H9 (cell line): Measurements from ENCODE around the gene SHTN1. TPM values are rescaled to one million over a fixed set of nuclear protein-coding genes. Genes with fewer than 3 reads are reported as not detected.

Source experiments
- DNase-seq: peaks from one replicate; pipeline ENCODE4 v3.0.0-alpha.2; 2017
- H2AFZ ChIP-seq: one replicate; pipeline ENCODE4 v1.6.1; 2013; ENCODE audit warnings: mild to moderate bottlenecking, low read length, control low read depth, moderate library complexity
- H2AK5ac ChIP-seq: 2 replicates; pipeline ENCODE4 v1.6.1; 2013; ENCODE audit warnings: low read length, control low read depth, mixed read lengths; ENCODE audit not compliant: insufficient read length
- H2BK120ac ChIP-seq: one replicate; pipeline ENCODE4 v1.6.1; 2013; ENCODE audit warnings: low read depth, mild to moderate bottlenecking, low read length, control low read depth, inconsistent platforms; ENCODE audit not compliant: poor library complexity, severe bottlenecking
- H2BK12ac ChIP-seq: 2 replicates; pipeline ENCODE4 v1.6.1; 2013; ENCODE audit warnings: low read length, control low read depth, mixed read lengths, low read depth; ENCODE audit not compliant: insufficient read length
- H2BK15ac ChIP-seq: 2 replicates; pipeline ENCODE4 v1.6.1; 2013; ENCODE audit warnings: low read depth, low read length, control low read depth
- H2BK20ac ChIP-seq: one replicate; pipeline ENCODE4 v1.6.1; 2013; ENCODE audit warnings: low read depth, mild to moderate bottlenecking, low read length, control low read depth, inconsistent platforms; ENCODE audit not compliant: poor library complexity, severe bottlenecking
- H2BK5ac ChIP-seq: 2 replicates; pipeline ENCODE4 v1.6.1; 2013; ENCODE audit warnings: low read length, control low read depth, mixed read lengths; ENCODE audit not compliant: insufficient read length
- H3K14ac ChIP-seq: 2 replicates; pipeline ENCODE4 v1.6.1; 2013; ENCODE audit warnings: low read length, control low read depth; ENCODE audit not compliant: insufficient read depth
- H3K18ac ChIP-seq: 2 replicates; pipeline ENCODE4 v1.6.1; 2013; ENCODE audit warnings: low read depth, mild to moderate bottlenecking, mixed read lengths, low read length, control low read depth; ENCODE audit not compliant: insufficient read length
- H3K23ac ChIP-seq: 2 replicates; pipeline ENCODE4 v1.6.1; 2013; ENCODE audit warnings: low read length, control low read depth, mixed read lengths, low read depth; ENCODE audit not compliant: insufficient read length
- H3K23me2 ChIP-seq: 2 replicates; pipeline ENCODE4 v1.6.1; 2013; ENCODE audit warnings: low read depth, mild to moderate bottlenecking, mixed read lengths, low read length, control low read depth; ENCODE audit not compliant: insufficient read length, poor library complexity, severe bottlenecking
- H3K27ac ChIP-seq: 2 replicates; pipeline ENCODE4 v1.5.1; 2013; ENCODE audit warnings: low read length, control low read depth, mixed read lengths, low read depth; ENCODE audit not compliant: insufficient read length
- H3K27me3 ChIP-seq: 2 replicates; pipeline ENCODE4 v1.6.1; 2013; ENCODE audit warnings: low read length, control low read depth, inconsistent platforms; ENCODE audit not compliant: insufficient read depth
- H3K4ac ChIP-seq: 2 replicates; pipeline ENCODE4 v1.6.1; 2013; ENCODE audit warnings: low read depth, mild to moderate bottlenecking, control low read depth, inconsistent platforms, low read length, moderate library complexity
- H3K4me1 ChIP-seq: 2 replicates; pipeline ENCODE4 v1.6.1; 2013; ENCODE audit warnings: low read length, control low read depth, inconsistent platforms; ENCODE audit not compliant: insufficient read depth
- H3K4me2 ChIP-seq: 2 replicates; pipeline ENCODE4 v1.6.1; 2013; ENCODE audit warnings: low read length, control low read depth, mixed read lengths; ENCODE audit not compliant: insufficient read length, insufficient read depth
- H3K56ac ChIP-seq: 2 replicates; pipeline ENCODE4 v1.6.1; 2013; ENCODE audit warnings: low read depth, mild to moderate bottlenecking, mixed read lengths, low read length, control low read depth; ENCODE audit not compliant: insufficient read length
- H3K79me1 ChIP-seq: 2 replicates; pipeline ENCODE4 v1.6.1; 2013; ENCODE audit warnings: low read depth, mild to moderate bottlenecking, moderate library complexity, low read length, control low read depth, inconsistent platforms; ENCODE audit not compliant: insufficient read depth, poor library complexity, severe bottlenecking
- H3K79me2 ChIP-seq: 2 replicates; pipeline ENCODE4 v1.6.1; 2013; ENCODE audit warnings: low read length, control low read depth, inconsistent platforms; ENCODE audit not compliant: insufficient read depth
- H3K9ac ChIP-seq: 2 replicates; pipeline ENCODE4 v1.6.1; 2013; ENCODE audit warnings: low read length, control low read depth, mixed read lengths; ENCODE audit not compliant: insufficient read length; ENCODE audit errors: extremely low read depth
- H3K9me3 ChIP-seq: one replicate; pipeline ENCODE4 v1.6.1; 2013; ENCODE audit warnings: low read depth, low read length, inconsistent platforms; ENCODE audit not compliant: control insufficient read depth
- H3T11ph ChIP-seq: one replicate; pipeline ENCODE4 v1.6.1; 2013; ENCODE audit warnings: mild to moderate bottlenecking, low read length, control low read depth, inconsistent platforms
- H4K20me1 ChIP-seq: one replicate; pipeline ENCODE4 v1.6.1; 2013; ENCODE audit not compliant: control insufficient read depth, insufficient read length, insufficient read depth
- H4K5ac ChIP-seq: 2 replicates; pipeline ENCODE4 v1.6.1; 2013; ENCODE audit warnings: low read depth, mild to moderate bottlenecking, mixed read lengths, low read length, control low read depth; ENCODE audit not compliant: insufficient read length
- H4K8ac ChIP-seq: replicated peaks from 2 replicates; pipeline ENCODE4 v1.6.1; 2013; ENCODE audit warnings: low read length, control low read depth, mixed read lengths, low read depth; ENCODE audit not compliant: insufficient read length
- H4K91ac ChIP-seq: 2 replicates; pipeline ENCODE4 v1.6.1; 2013; ENCODE audit warnings: low read depth, mild to moderate bottlenecking, moderate library complexity, mixed read lengths, low read length, control low read depth; ENCODE audit not compliant: insufficient read length
- H3K27ac Mint-ChIP-seq, 3 experiments: 2 replicates in 2 of 3; 3 replicates in 1 of 3; pipeline ENCODE4 v1.8.0; 2020 to 2021; ENCODE audit warnings: mixed read lengths in 3 of 3, mild to moderate bottlenecking in 1 of 3, moderate library complexity in 1 of 3
- H3K27me3 Mint-ChIP-seq: 2 replicates; pipeline ENCODE4 v1.8.0; 2021; ENCODE audit warnings: low read depth, mild to moderate bottlenecking, moderate library complexity, mixed read lengths
- H3K36me3 Mint-ChIP-seq, 3 experiments: 2 replicates in 2 of 3; 3 replicates in 1 of 3; pipeline ENCODE4 v1.8.0; 2020 to 2021; ENCODE audit warnings: low read depth in 3 of 3, mixed read lengths in 3 of 3; ENCODE audit not compliant: insufficient read depth in 1 of 3
- H3K4me1 Mint-ChIP-seq, 2 experiments: 2 replicates each; pipeline ENCODE4 v1.8.0; 2020; ENCODE audit warnings: mixed read lengths in 2 of 2
- H3K4me3 Mint-ChIP-seq, 2 experiments: 2 replicates in 1 of 2; 3 replicates in 1 of 2; pipeline ENCODE4 v1.8.0; 2020 to 2021; ENCODE audit warnings: mild to moderate bottlenecking in 2 of 2, mixed read lengths in 2 of 2, moderate library complexity in 1 of 2
- H3K9me3 Mint-ChIP-seq, 2 experiments: 2 replicates in 1 of 2; 3 replicates in 1 of 2; pipeline ENCODE4 v1.8.0; 2020; ENCODE audit warnings: mild to moderate bottlenecking in 2 of 2, mixed read lengths in 2 of 2, moderate library complexity in 1 of 2
- WGBS: extraction: QIAGEN DNeasy Blood & Tissue Kit; methylation state at CpG from one replicate; pipeline ENCODE4 v1.1.7; 2013; ENCODE audit warnings: missing lambda C conversion rate, low lambda C conversion rate, mixed read lengths; ENCODE audit not compliant: insufficient read length; ENCODE audit errors: extremely low coverage; 5-methylcytosine and 5-hydroxymethylcytosine counted together
- total RNA-seq: library from RNA; stranded (reverse); gene quantifications from 2 replicates; pipeline ENCODE4 v1.2.1, GENCODE V29; 2021
- TF ChIP-seq, protein P1 (sequence below): fragments of 200-600 bp; sonication (generic); conservative IDR thresholded peaks from 3 replicates; pipeline ENCODE4 v1.8.0; 2021; ENCODE audit warnings: antibody characterized with exemption, mild to moderate bottlenecking

SHTN1 gene
- total RNA-seq, 1 experiment from 2014 or later = 22.1 TPM

DNA sequence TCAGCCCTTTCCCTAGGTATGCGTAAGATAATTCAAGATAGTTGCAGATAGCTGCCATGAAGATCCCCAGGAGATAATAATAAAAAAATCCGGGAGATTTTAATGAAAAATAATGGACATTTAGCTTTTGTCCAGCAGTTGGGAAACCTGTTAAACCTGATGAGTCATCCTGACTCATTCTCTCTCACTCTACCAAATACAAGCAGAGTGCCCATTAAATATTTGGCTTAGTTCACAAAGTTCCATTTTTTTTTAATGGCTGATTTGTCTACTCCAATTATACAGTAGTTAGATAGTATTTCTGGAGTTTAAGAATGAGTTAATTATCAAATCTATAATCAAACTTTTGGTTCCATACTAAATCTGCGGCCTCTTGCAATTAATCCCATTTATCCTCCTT is 2.1 kb upstream of the SHTN1 start:
- no CpG with 5 or more reads among the region's 3 CpGs for WGBS
- H3K4me2 ChIP-seq = no peak overlapping the region
- H3K9me3 ChIP-seq = no peaks in the 10 kb centered on the region
- no peaks in the 10 kb centered on the region for H3K4me1 ChIP-seq
- H2BK15ac ChIP-seq = no peak overlapping the region
- H3K56ac ChIP-seq = no peak overlapping the region
- no peaks in the 10 kb centered on the region for H4K20me1 ChIP-seq
- Mint-ChIP-seq H3K4me3 (no peak overlapping the region), H3K27ac (no peak overlapping the region), H3K27me3 (peaks cover 7% of the 10 kb centered on the region), H3K36me3 (0 out of 7 replicates have a peak, but pooled peaks cover 0 to 3% (median 0%) of the 10 kb centered on the region in 3 experiments), H3K9me3 (no peaks in the 10 kb centered on the region), H3K4me1 (peaks cover 9 to 18% of the 10 kb centered on the region in 2 experiments)
- no peak overlapping the region for H4K8ac ChIP-seq
- H3K79me1 ChIP-seq = no peaks in the 10 kb centered on the region
- H3T11ph ChIP-seq = no peak overlapping the region
- no peaks in the 10 kb centered on the region; the same call in 1 of the 2 replicates for H3K27me3 ChIP-seq
- H3K27ac ChIP-seq = no peak overlapping the region
- H2BK120ac ChIP-seq = no peak overlapping the region
- no peak overlapping the region for H3K14ac ChIP-seq
- H3K23ac ChIP-seq = no peak overlapping the region
- H2AK5ac ChIP-seq = no peak overlapping the region
- no peak overlapping the region for H2BK12ac ChIP-seq
- no peak overlapping the region for H4K5ac ChIP-seq
- H3K4ac ChIP-seq = no peak overlapping the region
- H2AFZ ChIP-seq = no peak overlapping the region
- H3K18ac ChIP-seq = no peak overlapping the region
- H3K9ac ChIP-seq = no peak overlapping the region
- TF ChIP-seq, protein P1, sequence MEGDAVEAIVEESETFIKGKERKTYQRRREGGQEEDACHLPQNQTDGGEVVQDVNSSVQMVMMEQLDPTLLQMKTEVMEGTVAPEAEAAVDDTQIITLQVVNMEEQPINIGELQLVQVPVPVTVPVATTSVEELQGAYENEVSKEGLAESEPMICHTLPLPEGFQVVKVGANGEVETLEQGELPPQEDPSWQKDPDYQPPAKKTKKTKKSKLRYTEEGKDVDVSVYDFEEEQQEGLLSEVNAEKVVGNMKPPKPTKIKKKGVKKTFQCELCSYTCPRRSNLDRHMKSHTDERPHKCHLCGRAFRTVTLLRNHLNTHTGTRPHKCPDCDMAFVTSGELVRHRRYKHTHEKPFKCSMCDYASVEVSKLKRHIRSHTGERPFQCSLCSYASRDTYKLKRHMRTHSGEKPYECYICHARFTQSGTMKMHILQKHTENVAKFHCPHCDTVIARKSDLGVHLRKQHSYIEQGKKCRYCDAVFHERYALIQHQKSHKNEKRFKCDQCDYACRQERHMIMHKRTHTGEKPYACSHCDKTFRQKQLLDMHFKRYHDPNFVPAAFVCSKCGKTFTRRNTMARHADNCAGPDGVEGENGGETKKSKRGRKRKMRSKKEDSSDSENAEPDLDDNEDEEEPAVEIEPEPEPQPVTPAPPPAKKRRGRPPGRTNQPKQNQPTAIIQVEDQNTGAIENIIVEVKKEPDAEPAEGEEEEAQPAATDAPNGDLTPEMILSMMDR = no peak
- no peak overlapping the region for H2BK20ac ChIP-seq
- no peak overlapping the region for H4K91ac ChIP-seq
- H3K23me2 ChIP-seq = peaks cover 4% of the 10 kb centered on the region
- H3K79me2 ChIP-seq = no peaks in the 10 kb centered on the region
- no peak overlapping the region for H2BK5ac ChIP-seq
- no peak for DNase-seq
